Activated CD8-positive, alpha-beta memory T cell treated with anti-CD3 and anti-CD28 coated beads, Interleukin-2, amount 50 U/mL, for 24 hours (primary cell): Measurements from ENCODE around the gene PTEN.
"Not testable (repeated sequence)": the region's sequence is repeated elsewhere in the genome, so short reads cannot be mapped to it uniquely, and the experiment has no call there.

Experiments used
- DNase-seq: peaks from one replicate; pipeline ENCODE4 v3.0.0-alpha.2; 2020; ENCODE audit errors: extremely low read depth

Gene PTEN

GRCh38 chr10:87869773-87870551 lies 6.5 kb downstream of the PTEN start:
- DNase-seq: no peak

GRCh38 chr10:87872828-87873227 lies 9.4 kb downstream of the PTEN start:
- DNase-seq: no peak

- no peak for DNase-seq
Measured at GRCh38 chr10:87873656-87874055, 10.2 kb downstream of the PTEN start.

GRCh38 chr10:87875929-87876571 lies 12.6 kb downstream of the PTEN start:
- no peak for DNase-seq

- no peak for DNase-seq
Measured at GRCh38 chr10:87878664-87879459, 15.4 kb downstream of the PTEN start.

- DNase-seq: no peak
Measured at GRCh38 chr10:87880336-87880735, 16.9 kb downstream of the PTEN start.

- DNase-seq: not testable (repeated sequence)
Measured at GRCh38 chr10:87881373-87882059, 18.1 kb downstream of the PTEN start.

- no peak for DNase-seq
Measured at GRCh38 chr10:87882555-87883294, 19.3 kb downstream of the PTEN start.

- no peak for DNase-seq
Measured at GRCh38 chr10:87886635-87887034, 23.2 kb downstream of the PTEN start.

- DNase-seq: no peak
Measured at GRCh38 chr10:87887146-87887545, 23.7 kb downstream of the PTEN start.

- no peak for DNase-seq
Measured at GRCh38 chr10:87887548-87888289, 24.3 kb downstream of the PTEN start.

GRCh38 chr10:87895430-87895829 lies 32.0 kb downstream of the PTEN start:
- no peak for DNase-seq

GRCh38 chr10:87896216-87896615 lies 32.8 kb downstream of the PTEN start:
- DNase-seq: no peak

- DNase-seq: not testable (repeated sequence)
Measured at GRCh38 chr10:87897957-87898356, 34.5 kb downstream of the PTEN start.

GRCh38 chr10:87903396-87903795 lies 40.0 kb downstream of the PTEN start:
- not testable (repeated sequence) for DNase-seq

GRCh38 chr10:87913156-87913921 lies 49.9 kb downstream of the PTEN start:
- DNase-seq: no peak

- no peak for DNase-seq
Measured at GRCh38 chr10:87915406-87915805, 52.0 kb downstream of the PTEN start.

GRCh38 chr10:87915989-87916388 lies 52.6 kb downstream of the PTEN start:
- DNase-seq: no peak

GRCh38 chr10:87916515-87916914 lies 53.1 kb downstream of the PTEN start:
- no peak for DNase-seq
